Fibroblast of the aortic adventitia (primary cell): ENCODE data around the gene NCBP2L. TPM values are rescaled to one million over a fixed set of nuclear protein-coding genes. Genes with fewer than 3 reads are reported as not detected.

Experiments
- DNase-seq: peaks from one replicate; pipeline ENCODE4 v3.0.0-alpha.2; 2010; ENCODE audit warnings: low read depth
- H3K4me3 ChIP-seq: 2 replicates; pipeline ENCODE4 v1.5.1; 2011; ENCODE audit warnings: low read depth, mild to moderate bottlenecking, control low read depth, low read length, moderate library complexity
- CTCF ChIP-seq: IDR thresholded peaks from 2 replicates; pipeline ENCODE4 v1.5.1; 2011; ENCODE audit warnings: mild to moderate bottlenecking, low read length, control low read depth, inconsistent platforms; ENCODE audit not compliant: insufficient read depth
- total RNA-seq: library from RNA; depleted of rRNA; stranded (reverse); fragments of >200 nt; gene quantifications from 2 replicates; pipeline ENCODE4 v1.2.3, GENCODE V29; 2012; ENCODE audit warnings: low replicate concordance

Gene NCBP2L
- total RNA-seq, 1 donor = not detected

GRCh38 chrX:107836958-107837357 is 59.4 kb downstream of the NCBP2L start:
- DNase-seq = no peak
- no peak for TF ChIP-seq CTCF
- no peak overlapping the region for H3K4me3 ChIP-seq

DNA sequence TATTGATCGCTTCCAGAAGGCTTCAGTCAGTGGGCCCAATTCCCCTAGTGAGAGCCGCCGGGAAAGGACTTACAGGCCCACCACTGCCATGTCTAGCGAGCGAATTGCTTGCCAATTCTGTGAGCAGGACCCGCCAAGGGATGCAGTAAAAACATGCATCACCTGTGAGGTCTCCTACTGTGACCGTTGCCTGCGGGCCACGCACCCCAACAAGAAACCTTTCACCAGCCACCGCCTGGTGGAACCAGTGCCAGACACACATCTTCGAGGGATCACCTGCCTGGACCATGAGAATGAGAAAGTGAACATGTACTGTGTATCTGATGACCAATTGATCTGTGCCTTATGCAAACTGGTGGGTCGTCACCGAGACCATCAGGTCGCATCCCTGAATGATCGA is 63.4 kb downstream of the NCBP2L start:
- DNase-seq = no peak
- no peak overlapping the region for H3K4me3 ChIP-seq
- no peak for TF ChIP-seq CTCF

- no peak overlapping the region for H3K4me3 ChIP-seq
- no peak for TF ChIP-seq CTCF
- DNase-seq = no peak
These were observed 65.3 kb downstream of the NCBP2L start for GRCh38 chrX:107842715-107843400.

Other genes with a start within 250 kb of the NCBP2L start
- gene PRPS1, start 149.2 kb upstream of the NCBP2L start, total RNA-seq = 37.9 and 60.9 TPM in 2 replicates
- gene TSC22D3, start 1.9 kb upstream of the NCBP2L start, total RNA-seq = 13.3 and 45.9 TPM in 2 replicates
- gene MID2, start 48.1 kb downstream of the NCBP2L start, total RNA-seq = 5.1 and 14.6 TPM in 2 replicates
- gene TEX13B, start 204.6 kb downstream of the NCBP2L start, total RNA-seq = not detected in 2 replicates